Spleen (tissue), 11 donors: ENCODE measurements around the gene GABRG2. TPM values are rescaled to one million over a fixed set of nuclear protein-coding genes. Genes with fewer than 3 reads are reported as not detected.

ENCODE experiments used
- DNase-seq: peaks from one replicate; pipeline ENCODE4 v3.0.0-alpha.2; 2020
- H3K27ac ChIP-seq, 8 donors: fragments of 200-600 bp; sonication (generic) in 7 of 8; 1 replicate in 4 of 8; 2 replicates in 4 of 8; pipeline versions ENCODE4 v1.5.0 to v1.8.0; 2016 to 2021; ENCODE audit warnings: inconsistent platforms in 4 of 8, mild to moderate bottlenecking in 4 of 8, moderate library complexity in 1 of 8
- H3K27me3 ChIP-seq, 7 donors: fragments of 200-600 bp; sonication (generic) in 6 of 7; replicated peaks in 1 of 7; 1 replicate in 4 of 7; 2 replicates in 3 of 7; pipeline versions ENCODE4 v1.5.0 to v1.8.0; 2016 to 2021; ENCODE audit warnings: inconsistent platforms in 3 of 7, mild to moderate bottlenecking in 1 of 7
- H3K36me3 ChIP-seq, 6 donors: fragments of 200-600 bp; sonication (generic) in 5 of 6; 1 replicate in 4 of 6; 2 replicates in 2 of 6; pipeline versions ENCODE4 v1.5.0 to v1.8.0; 2016 to 2021; ENCODE audit warnings: inconsistent platforms in 2 of 6
- H3K4me1 ChIP-seq, 6 donors: fragments of 200-600 bp; sonication (generic) in 5 of 6; 1 replicate in 3 of 6; 2 replicates in 3 of 6; pipeline versions ENCODE4 v1.5.0 to v1.8.0; 2016 to 2021; ENCODE audit warnings: inconsistent platforms in 3 of 6
- H3K4me3 ChIP-seq, 8 donors: fragments of 200-600 bp; sonication (generic) in 7 of 8; 1 replicate in 4 of 8; 2 replicates in 4 of 8; pipeline versions ENCODE4 v1.5.0 to v1.8.0; 2016 to 2021; ENCODE audit warnings: inconsistent platforms in 4 of 8, mild to moderate bottlenecking in 4 of 8, moderate library complexity in 2 of 8
- H3K9me3 ChIP-seq, 8 donors: fragments of 200-600 bp; sonication (generic) in 7 of 8; 1 replicate in 4 of 8; 2 replicates in 4 of 8; pipeline versions ENCODE4 v1.5.0 to v1.8.0; 2016 to 2021; ENCODE audit warnings: inconsistent platforms in 4 of 8
- CTCF ChIP-seq, 11 experiments: fragments of 200-600 bp in 7 of 11; fragments of 450-650 bp in 4 of 11; sonication (generic) in 4 of 11; IDR thresholded peaks in 8 of 11; conservative IDR thresholded peaks in 3 of 11; 1 replicate in 7 of 11; 2 replicates in 4 of 11; pipeline versions ENCODE4 v1.4.0 to v1.8.0; 2016 to 2021; ENCODE audit warnings: antibody characterized with exemption in 11 of 11, inconsistent platforms in 4 of 11, mild to moderate bottlenecking in 1 of 11
- POLR2A ChIP-seq, 3 donors: fragments of 450-650 bp; IDR thresholded peaks; one replicate each; pipeline ENCODE4 v1.5.1; 2017; ENCODE audit warnings: antibody characterized with exemption in 3 of 3, mild to moderate bottlenecking in 1 of 3
- POLR2AphosphoS5 ChIP-seq, 3 donors: sonication (generic); formaldehyde crosslinking; IDR thresholded peaks; one replicate each; pipeline ENCODE4 v1.5.1; 2017; ENCODE audit warnings: antibody characterized with exemption in 3 of 3
- WGBS, 5 donors: extraction: QIAGEN DNeasy Blood & Tissue Kit in 3 of 5; methylation state at CpG; one replicate each; pipeline versions ENCODE4 v1.1.5 to v1.1.7; 2013 to 2018; 5-methylcytosine and 5-hydroxymethylcytosine counted together
- intact Hi-C: fragments of 100-400 bp; cut with DNase I; formaldehyde crosslinking; loops from one replicate; pipeline ENCODE4 v1.15.0; 2023; ENCODE audit warnings: low total_unique reads
- polyA plus RNA-seq, 3 donors: library from polyadenylated mRNA; stranded (reverse); fragments of 200-250 nt; gene quantifications; one replicate each; pipeline ENCODE4 v1.2.1, GENCODE V29; 2013
- total RNA-seq, 7 donors: library from RNA; depleted of rRNA in 3 of 7; stranded (reverse); fragments of >200 nt in 3 of 7; fragmentation: NEBNext Ultra II Directional in 4 of 7; extraction: Animal tissue kit (Norgen Biotek cat#: 25700) in 4 of 7; gene quantifications; one replicate each; pipeline versions ENCODE4 v1.1.0 to v1.2.1, GENCODE V29; 2016 to 2021
- donor health status: healthy with polysubstance abuse.
- donor health status: DM: no; HTN: no; CAD: no; lungs with moderate emphysema.
- donor health status: DM: no; HTN: no; CAD: no.
- donor health status: Bipolar disorder and iron deficiency.
- donor health status: healthy.
- donor health status: DM: no; HTN: no; CAD: no.
- donor health status: DM: yes; HTN: yes; CAD: no.

GABRG2 gene
- total and polyA plus RNA-seq, 10 donors, result 1.4 to 1.5 TPM; not detected in 8

- no peak overlapping the region for H3K4me3 ChIP-seq
- H3K4me1 ChIP-seq, result no peaks in the 10 kb centered on the region
- 78 to 92% (median 87%) methylated on average over 4 of the region's 4 CpGs for WGBS, 5 donors
- peaks cover 0 to 23% (median 0%) of the 10 kb centered on the region in 7 donors for H3K27me3 ChIP-seq
- no peak overlapping the region for H3K27ac ChIP-seq
- intact Hi-C loops, result no loop called here
- DNase-seq, result no peak
- H3K9me3 ChIP-seq, result peaks cover 0 to 5% (median 0%) of the 10 kb centered on the region in 8 donors
- TF ChIP-seq POLR2AphosphoS5 (IDR thresholded peaks at IDR 0.05) (no peak), POLR2A (IDR thresholded peaks at IDR 0.05) (no peak), CTCF (IDR thresholded peaks at IDR 0.05 in 8 of 11, conservative IDR thresholded peaks at IDR 0.05 in 3 of 11) (no peak)
- no peaks in the 10 kb centered on the region for H3K36me3 ChIP-seq
These were observed 1.4 kb downstream of the GABRG2 start for GRCh38 chr5:162068936-162069335.

GRCh38 chr5:162078805-162079204 lies 11.2 kb downstream of the GABRG2 start:
- Histone ChIP-seq H3K4me1 (no peaks in the 10 kb centered on the region), H3K27ac (no peak overlapping the region), H3K4me3 (no peak overlapping the region), H3K9me3 (no peaks in the 10 kb centered on the region), H3K27me3 (no peaks in the 10 kb centered on the region), H3K36me3 (no peaks in the 10 kb centered on the region)
- DNase-seq, result no peak
- WGBS, 5 donors, result 80 to 98% (median 90%) methylated on average over 1 of the region's 1 CpG
- intact Hi-C loops, result no loop called here
- TF ChIP-seq POLR2A (IDR thresholded peaks at IDR 0.05), result no peak
- TF ChIP-seq POLR2AphosphoS5 (IDR thresholded peaks at IDR 0.05), result no peak
- no peak for TF ChIP-seq CTCF (IDR thresholded peaks at IDR 0.05 in 8 of 11, conservative IDR thresholded peaks at IDR 0.05 in 3 of 11)

GRCh38 chr5:162091336-162091735 lies 23.8 kb downstream of the GABRG2 start:
- WGBS, 5 donors, result 11 to 54% (median 23%) methylated on average over 2 of the region's 2 CpGs
- Histone ChIP-seq H3K27me3 (no peaks in the 10 kb centered on the region), H3K36me3 (no peaks in the 10 kb centered on the region), H3K27ac (no peak overlapping the region), H3K9me3 (peaks cover 0 to 4% (median 0%) of the 10 kb centered on the region in 8 donors), H3K4me1 (no peaks in the 10 kb centered on the region), H3K4me3 (no peak overlapping the region)
- intact Hi-C loops, result no loop called here
- no peak for DNase-seq
- TF ChIP-seq POLR2AphosphoS5 (IDR thresholded peaks at IDR 0.05) (no peak), CTCF (IDR thresholded peaks at IDR 0.05 in 8 of 11, conservative IDR thresholded peaks at IDR 0.05 in 3 of 11) (no peak), POLR2A (IDR thresholded peaks at IDR 0.05) (no peak)

GRCh38 chr5:162096448-162096847 lies 28.9 kb downstream of the GABRG2 start:
- no peaks in the 10 kb centered on the region for H3K4me1 ChIP-seq
- H3K27ac ChIP-seq, result no peak overlapping the region
- TF ChIP-seq CTCF (IDR thresholded peaks at IDR 0.05 in 8 of 11, conservative IDR thresholded peaks at IDR 0.05 in 3 of 11) (no peak), POLR2AphosphoS5 (IDR thresholded peaks at IDR 0.05) (no peak), POLR2A (IDR thresholded peaks at IDR 0.05) (no peak)
- no peak overlapping the region for H3K4me3 ChIP-seq
- 53 to 62% (median 55%) methylated on average over 2 of the region's 2 CpGs for WGBS, 5 donors
- H3K27me3 ChIP-seq, result no peaks in the 10 kb centered on the region
- DNase-seq, result no peak
- H3K36me3 ChIP-seq, result no peaks in the 10 kb centered on the region
- H3K9me3 ChIP-seq, result no peaks in the 10 kb centered on the region
- intact Hi-C loops, result no loop called here
